Measurements from ENCODE around the gene MRPS27. TPM values are rescaled to one million over a fixed set of nuclear protein-coding genes. Genes with fewer than 3 reads are reported as not detected.

The MRPS27 gene
- total RNA-seq, 2 experiments from 2014 or later: 25.0 to 26.1 TPM

GRCh38 chr5:72237879-72238278, 82.2 kb downstream of the MRPS27 start:
- Histone ChIP-seq H3K27me3 (ENCODE audit: control insufficient read depth in 1 of 2, insufficient read depth in 2 of 2, low read length in 2 of 2) (no peaks in the 10 kb centered on the region), H3K36me3 (ENCODE audit: insufficient read depth, low read length) (peaks cover 8% of the 10 kb centered on the region), H3K27ac (ENCODE audit: low read depth in 1 of 2, low read length in 2 of 2) (no peak overlapping the region), H3K4me3 (ENCODE audit: low read length) (no peak overlapping the region), H3K4me1 (ENCODE audit: insufficient read depth, low read length) (peaks cover 3% of the 10 kb centered on the region), H3K9me3 (ENCODE audit: control insufficient read depth in 1 of 2, insufficient read depth in 1 of 2, low read length in 2 of 2) (no peaks in the 10 kb centered on the region)
- Mint-ChIP-seq H3K4me1 (ENCODE audit: low read depth) (peaks cover 27% of the 10 kb centered on the region), H3K9me3 (no peaks in the 10 kb centered on the region), H3K27me3 (no peaks in the 10 kb centered on the region), H3K36me3 (ENCODE audit: low read depth) (peaks cover 59% of the 10 kb centered on the region), H3K4me3 (no peak overlapping the region), H3K27ac (no peak overlapping the region)
- no peak for ATAC-seq (ENCODE audit: poor library complexity)
- CTCF ChIA-PET: no interaction called here
- intact Hi-C loops (cut with DNase I, micrococcal nuclease): no loop called here
- no peak for DNase-seq
- POLR2A ChIA-PET: no interaction called here
- TF ChIP-seq CTCF (IDR thresholded peaks at IDR 0.05): no peak

GRCh38 chr5:72237415-72237814, 82.6 kb downstream of the MRPS27 start:
- Histone ChIP-seq H3K4me1 (ENCODE audit: insufficient read depth, low read length) (peaks cover 8% of the 10 kb centered on the region), H3K36me3 (ENCODE audit: insufficient read depth, low read length) (peaks cover 8% of the 10 kb centered on the region), H3K9me3 (ENCODE audit: control insufficient read depth in 1 of 2, insufficient read depth in 1 of 2, low read length in 2 of 2) (no peaks in the 10 kb centered on the region), H3K27me3 (ENCODE audit: control insufficient read depth in 1 of 2, insufficient read depth in 2 of 2, low read length in 2 of 2) (no peaks in the 10 kb centered on the region), H3K27ac (ENCODE audit: low read depth in 1 of 2, low read length in 2 of 2) (no peak overlapping the region), H3K4me3 (ENCODE audit: low read length) (no peak overlapping the region)
- intact Hi-C loops (cut with DNase I, micrococcal nuclease): no loop called here
- CTCF ChIA-PET: no interaction called here
- no peak overlapping the region for H3K27ac Mint-ChIP-seq
- peaks cover 32% of the 10 kb centered on the region for H3K4me1 Mint-ChIP-seq (ENCODE audit: low read depth)
- H3K4me3 Mint-ChIP-seq: no peak overlapping the region
- H3K9me3 Mint-ChIP-seq: no peaks in the 10 kb centered on the region
- no peak for TF ChIP-seq CTCF (IDR thresholded peaks at IDR 0.05)
- DNase-seq (no peak), ATAC-seq (ENCODE audit: poor library complexity) (no peak)
- no peaks in the 10 kb centered on the region for H3K27me3 Mint-ChIP-seq
- peaks cover 63% of the 10 kb centered on the region for H3K36me3 Mint-ChIP-seq (ENCODE audit: low read depth)
- POLR2A ChIA-PET: no interaction called here

- no peak overlapping the region for H3K4me3 ChIP-seq (ENCODE audit: low read length)
- no peak overlapping the region for H3K27ac ChIP-seq (ENCODE audit: low read depth in 1 of 2, low read length in 2 of 2)
- H3K4me3 Mint-ChIP-seq: no peak overlapping the region
- POLR2A ChIA-PET: no interaction called here
- intact Hi-C loops (cut with DNase I, micrococcal nuclease): no loop called here
- peaks cover 78% of the 10 kb centered on the region for H3K36me3 Mint-ChIP-seq (ENCODE audit: low read depth)
- DNase-seq (no peak), ATAC-seq (ENCODE audit: poor library complexity) (no peak)
- no peaks in the 10 kb centered on the region for H3K27me3 Mint-ChIP-seq
- TF ChIP-seq CTCF (IDR thresholded peaks at IDR 0.05): no peak
- H3K36me3 ChIP-seq (ENCODE audit: insufficient read depth, low read length): peaks cover 8% of the 10 kb centered on the region
- CTCF ChIA-PET: interaction anchor here (2.0 kb wide), 1 partner anchor 73 kb away, joined by 6 read pairs; no protein-coding TSS in a partner anchor
- H3K27me3 ChIP-seq (ENCODE audit: control insufficient read depth in 1 of 2, insufficient read depth in 2 of 2, low read length in 2 of 2): no peaks in the 10 kb centered on the region
- peaks cover 41% of the 10 kb centered on the region for H3K4me1 Mint-ChIP-seq (ENCODE audit: low read depth)
- H3K27ac Mint-ChIP-seq: no peak overlapping the region
- H3K9me3 Mint-ChIP-seq: no peaks in the 10 kb centered on the region
- peaks cover 15% of the 10 kb centered on the region for H3K4me1 ChIP-seq (ENCODE audit: insufficient read depth, low read length)
- H3K9me3 ChIP-seq (ENCODE audit: control insufficient read depth in 1 of 2, insufficient read depth in 1 of 2, low read length in 2 of 2): no peaks in the 10 kb centered on the region
These were observed 84.3 kb downstream of the MRPS27 start for GRCh38 chr5:72235725-72236124.

Measured in CD4-positive, alpha-beta T cell (primary cell).